GM18868 (cell line): Measurements from ENCODE around the gene ELF4.
A peak's percentile ranks its signal among the peaks of the same experiment; 100 is the strongest.

Experiments
- ATAC-seq: cut with Tn5 transposase; IDR thresholded peaks from one replicate; pipeline ENCODE4 v1.9.1; 2021; ENCODE audit warnings: mild to moderate bottlenecking, moderate library complexity; ENCODE audit not compliant: unreplicated experiment

The ELF4 gene

GRCh38 chrX:130085551-130086446 lies 24.5 kb downstream of the ELF4 start:
- ATAC-seq: no peak

DNA sequence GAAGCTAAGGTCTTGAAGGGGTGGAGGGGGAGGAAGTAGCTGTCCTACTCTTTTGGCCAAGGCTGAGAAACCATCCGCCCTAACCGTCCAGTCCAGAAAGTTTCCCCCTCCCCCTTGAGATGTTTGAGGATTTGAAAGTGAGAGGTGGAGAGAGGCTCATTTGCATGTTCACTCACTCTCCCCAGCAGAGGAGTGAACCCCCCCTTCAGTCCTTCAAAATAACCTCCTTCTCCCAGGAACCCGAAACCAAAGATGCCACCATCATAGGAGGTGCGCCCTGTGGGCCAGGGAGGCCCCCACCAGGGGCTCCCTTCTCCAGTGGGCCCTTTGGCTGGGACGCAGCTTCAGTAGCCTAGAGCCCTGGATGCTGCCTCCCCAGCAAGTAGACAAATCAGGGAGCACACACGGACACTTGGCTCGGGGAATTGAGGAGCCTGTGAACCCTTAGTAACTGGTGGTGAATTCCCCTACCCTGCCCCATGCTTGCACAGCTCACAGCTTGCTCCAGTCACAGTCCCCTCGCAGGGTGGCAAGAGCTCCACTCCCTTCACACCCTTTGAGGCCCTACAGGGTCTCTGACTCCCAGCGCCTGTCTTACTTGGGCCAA lies 25.6 kb downstream of the ELF4 start:
- ATAC-seq: peak; percentile 46

DNA sequence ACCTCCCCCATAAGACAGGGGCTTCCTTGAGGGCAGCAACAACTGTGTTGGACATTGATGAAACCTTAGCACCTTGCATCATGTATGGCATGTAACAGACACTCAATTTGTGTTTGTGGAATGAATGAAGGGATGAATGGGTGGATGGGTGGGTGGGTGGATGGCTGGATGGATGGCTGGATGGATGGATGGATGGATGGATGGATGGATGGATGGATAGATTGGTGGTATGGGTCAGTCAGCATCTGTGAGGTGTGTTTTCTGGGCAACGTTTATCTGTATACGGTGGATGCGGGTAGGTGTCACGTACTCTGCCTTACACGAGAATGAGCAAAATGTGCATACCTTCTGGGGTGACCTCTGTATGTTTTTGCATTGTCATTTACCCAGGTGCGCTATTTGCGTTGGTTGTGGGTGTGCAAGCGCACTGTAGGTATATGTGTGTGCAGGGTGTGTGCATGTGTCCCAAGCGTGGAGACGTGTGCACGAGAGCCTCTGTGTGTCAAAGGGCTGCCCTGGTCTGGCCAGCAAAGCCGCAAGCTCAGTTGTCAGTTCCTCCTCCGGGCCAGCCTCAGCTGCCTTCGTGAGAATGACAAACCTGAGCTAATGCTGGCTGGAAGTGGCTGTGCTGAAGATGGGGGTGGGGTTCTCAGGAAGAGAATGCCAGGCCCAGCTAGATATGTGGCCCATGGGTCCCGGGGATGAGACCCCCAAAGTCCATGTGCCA lies 26.5 kb downstream of the ELF4 start:
- ATAC-seq: peak; percentile 19

- ATAC-seq: no peak
These were observed 27.2 kb downstream of the ELF4 start for GRCh38 chrX:130083107-130083490.

- ATAC-seq: peak; percentile 51
These were observed 27.8 kb downstream of the ELF4 start for GRCh38 chrX:130082244-130083106.

DNA sequence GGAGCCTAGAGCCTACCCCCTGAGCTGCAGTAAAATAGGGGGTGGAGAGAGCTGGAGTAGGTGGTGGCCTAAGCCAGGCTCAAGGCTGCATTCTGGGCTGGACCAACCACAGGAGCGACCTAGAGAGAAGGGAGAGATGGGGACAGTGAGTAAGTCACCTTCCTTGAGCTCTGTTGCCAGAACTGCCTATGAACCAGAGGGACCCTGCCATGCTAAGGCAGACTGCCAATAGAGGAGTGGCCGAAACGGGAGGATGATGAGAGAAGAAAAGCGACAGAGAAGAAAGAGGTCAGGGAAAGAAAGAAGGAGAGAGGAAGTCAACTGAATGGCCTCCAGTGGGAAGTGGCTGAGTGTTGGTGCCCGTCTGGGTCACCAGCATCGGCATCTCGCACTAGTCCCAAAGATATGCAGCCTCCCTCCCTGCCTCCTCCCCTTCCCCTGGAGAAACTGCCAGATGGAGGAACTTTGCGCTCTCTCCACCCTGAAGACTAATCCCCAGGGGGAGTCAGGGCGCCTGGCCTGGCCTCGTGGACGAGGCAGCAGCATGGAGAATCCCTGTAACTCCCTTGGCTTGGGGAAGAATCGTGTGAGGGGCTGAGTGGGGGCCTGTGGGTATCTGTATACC lies 28.8 kb downstream of the ELF4 start:
- ATAC-seq: no peak

DNA sequence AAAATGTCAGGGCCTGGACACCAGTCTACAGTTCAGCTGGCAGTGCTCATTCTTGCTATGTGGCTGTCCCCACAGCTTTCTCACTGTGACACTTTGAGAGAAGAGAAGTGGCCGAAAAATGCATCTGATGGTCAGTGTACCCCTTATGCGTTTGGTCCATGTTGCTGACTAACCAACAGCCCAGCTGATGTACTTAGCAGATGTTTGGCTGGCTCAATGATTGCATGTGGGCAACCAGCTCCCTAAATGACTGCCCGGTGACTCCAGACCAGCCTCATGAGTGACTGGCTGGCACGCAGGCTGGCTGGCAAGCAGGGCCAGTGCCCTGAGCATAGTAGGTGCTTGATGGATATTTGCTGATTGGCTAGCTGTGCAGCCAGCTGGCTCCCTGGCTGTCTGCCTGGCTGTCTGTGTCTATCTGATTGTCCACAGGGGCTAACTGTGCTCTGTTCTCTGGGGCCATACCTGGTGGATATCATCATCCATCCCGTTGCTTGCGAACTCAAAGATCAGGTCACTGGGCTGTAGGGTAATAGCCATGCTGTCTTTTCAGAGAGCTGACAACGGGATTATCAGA lies 29.4 kb downstream of the ELF4 start:
- ATAC-seq: no peak

- ATAC-seq: no peak
These were observed 30.4 kb downstream of the ELF4 start for GRCh38 chrX:130079824-130080406.

DNA sequence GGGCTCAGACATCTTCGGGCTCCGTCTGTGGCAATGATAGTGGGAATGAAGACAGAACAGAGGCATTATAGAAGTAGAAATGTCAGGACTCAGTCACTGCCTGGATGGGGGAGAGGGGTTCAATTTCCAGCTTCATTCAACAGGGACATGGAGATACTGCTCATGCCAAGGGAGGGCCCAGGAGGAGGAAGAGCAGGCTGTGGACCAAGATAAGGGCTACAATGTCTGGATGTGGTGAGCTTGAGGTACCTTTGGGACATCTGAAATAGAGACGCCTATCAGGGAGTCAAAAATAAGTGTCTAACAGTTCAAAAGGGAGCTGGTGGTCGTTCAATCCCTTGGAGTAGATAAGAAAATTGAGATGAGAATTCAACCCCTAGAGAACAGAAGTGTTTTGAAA lies 34.5 kb downstream of the ELF4 start:
- ATAC-seq: no peak

GRCh38 chrX:130072345-130072740 lies 38.0 kb downstream of the ELF4 start:
- ATAC-seq: no peak

DNA sequence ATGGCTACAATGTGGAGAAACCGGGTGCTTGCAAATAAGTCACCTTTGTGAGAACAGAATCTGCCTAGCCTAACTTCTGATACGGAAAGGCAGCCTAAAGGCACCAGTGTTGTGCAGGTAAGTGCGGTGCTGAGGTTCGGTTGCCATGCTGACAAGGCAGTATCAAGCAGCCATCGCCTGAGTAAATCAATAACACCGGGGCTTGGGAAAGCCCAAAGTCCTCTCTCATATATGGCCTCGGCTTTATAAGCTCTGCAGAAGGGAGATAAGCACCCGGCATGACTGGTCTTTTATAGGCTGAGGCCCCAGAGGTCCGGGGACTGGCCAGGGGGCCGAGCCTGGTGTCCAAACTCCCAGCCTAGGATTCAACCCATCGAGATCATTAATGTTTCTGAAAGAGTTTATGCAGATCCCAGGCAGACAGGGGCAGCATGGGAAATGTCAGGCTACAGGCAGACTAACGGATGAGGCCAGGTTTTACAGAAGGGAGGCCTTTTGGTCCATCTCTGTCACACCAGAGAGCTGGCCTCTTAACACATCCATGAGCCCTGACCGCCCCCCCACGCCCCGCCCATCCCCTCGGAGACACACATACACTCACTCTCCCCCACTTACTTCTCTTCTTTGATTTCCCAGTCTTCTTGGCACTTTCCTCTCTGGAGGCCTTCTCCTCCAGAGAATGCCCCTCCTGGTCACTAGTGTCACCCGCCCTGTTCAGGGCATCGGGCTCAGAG lies 38.5 kb downstream of the ELF4 start:
- ATAC-seq: no peak

- no peak for ATAC-seq
These were observed 43.2 kb downstream of the ELF4 start for GRCh38 chrX:130066975-130067615.

DNA sequence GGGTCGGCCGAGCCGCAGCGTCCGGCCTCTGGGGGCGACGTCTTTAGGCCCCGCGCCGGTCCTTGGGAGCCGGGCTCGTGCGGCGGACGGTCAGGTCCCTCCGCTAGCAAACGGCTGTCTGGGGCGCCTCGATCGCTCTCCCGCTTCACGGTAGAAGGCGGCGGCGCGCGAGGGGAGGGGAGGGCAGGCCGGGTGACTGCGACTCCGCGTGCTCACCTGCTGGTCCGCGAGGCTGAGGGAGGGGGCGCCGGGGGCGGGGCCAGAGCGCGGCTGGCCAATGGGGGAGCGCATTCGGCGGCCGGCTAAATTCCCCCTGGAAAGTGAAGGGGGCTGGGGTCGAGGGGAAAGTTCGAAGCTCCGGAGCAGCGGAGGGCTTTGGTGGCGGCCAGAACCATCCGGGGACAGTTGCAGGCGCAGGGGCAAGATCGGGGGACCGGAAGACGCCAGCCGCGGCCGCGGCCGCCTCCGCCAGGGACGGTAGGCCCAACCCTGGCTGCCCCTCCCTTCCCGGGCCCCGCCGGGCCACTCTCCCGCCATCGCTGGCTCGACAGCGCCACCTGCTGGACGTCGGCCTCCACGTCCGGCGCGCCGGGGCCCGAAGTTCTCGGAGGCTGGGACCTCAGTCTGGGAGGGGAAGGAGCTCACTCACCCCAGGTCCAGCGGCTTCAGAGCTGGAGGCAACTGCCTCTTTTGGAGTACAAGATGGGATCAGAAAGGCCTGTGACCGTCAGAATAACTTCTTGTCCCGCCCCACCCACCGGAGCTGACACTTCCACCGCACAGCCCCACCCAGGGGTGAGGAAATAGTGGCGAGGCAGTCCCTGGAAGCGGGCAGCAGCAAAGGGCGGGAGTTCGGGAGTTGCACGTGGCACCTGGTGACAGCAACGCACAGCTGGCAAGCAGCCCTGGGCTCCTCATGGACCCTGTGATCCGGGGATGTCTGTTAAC lies 49.9 kb downstream of the ELF4 start:
- ATAC-seq: peak; percentile 94

GRCh38 chrX:130058652-130059051 lies 51.6 kb downstream of the ELF4 start:
- no peak for ATAC-seq

GRCh38 chrX:130057209-130057608 lies 53.1 kb downstream of the ELF4 start:
- no peak for ATAC-seq

DNA sequence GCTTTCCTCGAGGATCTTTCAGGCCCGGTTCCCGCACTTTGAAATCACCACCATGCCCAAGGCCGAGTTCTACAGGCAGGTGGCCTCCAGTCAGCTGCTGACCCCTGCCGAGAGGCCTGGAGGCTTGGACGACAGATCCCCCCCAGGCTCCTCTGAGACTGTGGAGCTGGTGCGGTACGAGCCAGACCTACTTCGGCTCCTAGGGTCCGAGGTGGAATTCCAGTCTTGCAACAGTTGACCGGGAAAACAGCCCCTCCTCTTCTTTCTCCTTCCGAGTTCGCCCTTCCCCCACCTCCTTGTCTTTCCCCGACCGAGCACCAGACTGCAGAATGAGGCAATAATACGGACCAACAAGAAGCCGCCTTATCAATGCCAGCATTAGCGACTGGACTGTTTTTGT lies 54.4 kb downstream of the ELF4 start:
- ATAC-seq: no peak

DNA sequence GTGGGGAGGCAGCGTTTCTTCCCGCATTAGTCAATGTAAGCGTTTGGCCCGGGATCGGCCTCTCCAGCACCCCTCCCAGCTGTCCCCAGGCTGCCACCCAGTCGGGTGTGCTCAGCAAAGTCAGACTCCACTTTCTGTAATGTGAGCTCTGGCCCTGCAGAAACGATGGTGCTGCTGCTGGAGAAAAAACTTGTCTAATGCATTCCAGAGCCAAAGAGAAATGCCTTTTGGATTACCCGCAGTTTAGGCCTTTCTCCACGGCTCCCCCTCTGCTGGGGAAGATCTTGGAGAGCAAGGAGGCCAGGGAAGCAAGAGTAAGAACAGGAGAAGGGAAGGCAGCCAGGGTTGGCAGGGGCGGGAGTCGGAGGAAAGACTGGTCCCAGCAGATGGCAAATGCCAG lies 55.2 kb downstream of the ELF4 start:
- ATAC-seq: no peak
